ENCODE measurements around the gene DARS1. TPM values are rescaled to one million over a fixed set of nuclear protein-coding genes. Genes with fewer than 3 reads are reported as not detected.

DARS1 gene
- total RNA-seq, 1 experiment from 2014 or later, result 85.3 TPM

DNA sequence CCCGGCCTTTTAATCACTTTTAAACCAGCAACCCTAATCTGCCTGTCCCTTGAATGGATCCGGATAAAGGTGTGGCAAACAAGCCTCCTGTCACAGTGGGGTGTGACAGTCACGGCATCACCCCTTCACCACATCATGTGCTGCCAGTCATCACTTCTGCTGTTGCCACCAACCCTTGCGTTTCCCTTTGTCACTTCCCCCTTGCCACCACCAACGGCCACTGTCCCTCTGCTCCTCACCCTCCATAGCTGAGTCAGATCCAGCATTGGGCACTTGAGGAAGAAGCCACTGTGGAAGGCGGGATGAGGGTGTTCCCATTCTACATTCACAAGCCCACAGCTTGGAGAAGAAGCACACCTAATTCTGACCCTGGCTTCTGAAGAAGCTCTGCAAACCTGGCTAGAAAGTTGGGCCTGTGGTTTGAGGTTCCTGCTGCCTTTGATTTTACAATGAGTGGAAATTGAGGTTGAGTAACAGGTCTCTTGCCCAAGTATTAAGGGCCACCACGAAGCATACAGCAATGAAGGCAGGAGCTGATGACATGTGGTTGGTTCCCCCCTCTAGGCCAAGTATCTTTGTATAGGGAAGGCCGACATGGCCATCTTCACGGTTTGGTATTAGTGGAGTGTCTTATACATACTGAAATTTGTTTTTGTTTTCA, 22.9 kb upstream of the DARS1 start:
- H3K36me3 ChIP-seq (ENCODE audit: control insufficient read depth, insufficient read depth, low read length), result no peaks in the 10 kb centered on the region
- no TSS peak for BruUV-seq (replicated peaks)
- no peaks in the 10 kb centered on the region for H3K4me1 ChIP-seq (ENCODE audit: control insufficient read depth, insufficient read depth, low read length)
- POLR2A ChIA-PET, result no interaction called here
- H3K27ac ChIP-seq (ENCODE audit: low read length), result no peak overlapping the region
- no peak for TF ChIP-seq POLR2AphosphoS5 (IDR thresholded peaks at IDR 0.05; ENCODE audit: low read depth, low read length)
- TF ChIP-seq, protein P1, sequence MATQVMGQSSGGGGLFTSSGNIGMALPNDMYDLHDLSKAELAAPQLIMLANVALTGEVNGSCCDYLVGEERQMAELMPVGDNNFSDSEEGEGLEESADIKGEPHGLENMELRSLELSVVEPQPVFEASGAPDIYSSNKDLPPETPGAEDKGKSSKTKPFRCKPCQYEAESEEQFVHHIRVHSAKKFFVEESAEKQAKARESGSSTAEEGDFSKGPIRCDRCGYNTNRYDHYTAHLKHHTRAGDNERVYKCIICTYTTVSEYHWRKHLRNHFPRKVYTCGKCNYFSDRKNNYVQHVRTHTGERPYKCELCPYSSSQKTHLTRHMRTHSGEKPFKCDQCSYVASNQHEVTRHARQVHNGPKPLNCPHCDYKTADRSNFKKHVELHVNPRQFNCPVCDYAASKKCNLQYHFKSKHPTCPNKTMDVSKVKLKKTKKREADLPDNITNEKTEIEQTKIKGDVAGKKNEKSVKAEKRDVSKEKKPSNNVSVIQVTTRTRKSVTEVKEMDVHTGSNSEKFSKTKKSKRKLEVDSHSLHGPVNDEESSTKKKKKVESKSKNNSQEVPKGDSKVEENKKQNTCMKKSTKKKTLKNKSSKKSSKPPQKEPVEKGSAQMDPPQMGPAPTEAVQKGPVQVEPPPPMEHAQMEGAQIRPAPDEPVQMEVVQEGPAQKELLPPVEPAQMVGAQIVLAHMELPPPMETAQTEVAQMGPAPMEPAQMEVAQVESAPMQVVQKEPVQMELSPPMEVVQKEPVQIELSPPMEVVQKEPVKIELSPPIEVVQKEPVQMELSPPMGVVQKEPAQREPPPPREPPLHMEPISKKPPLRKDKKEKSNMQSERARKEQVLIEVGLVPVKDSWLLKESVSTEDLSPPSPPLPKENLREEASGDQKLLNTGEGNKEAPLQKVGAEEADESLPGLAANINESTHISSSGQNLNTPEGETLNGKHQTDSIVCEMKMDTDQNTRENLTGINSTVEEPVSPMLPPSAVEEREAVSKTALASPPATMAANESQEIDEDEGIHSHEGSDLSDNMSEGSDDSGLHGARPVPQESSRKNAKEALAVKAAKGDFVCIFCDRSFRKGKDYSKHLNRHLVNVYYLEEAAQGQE (IDR thresholded peaks at IDR 0.05; ENCODE audit: insufficient read depth in 1 of 2, low read depth in 2 of 2, low read length in 1 of 2), result no peak
- TF ChIP-seq, protein P2, sequence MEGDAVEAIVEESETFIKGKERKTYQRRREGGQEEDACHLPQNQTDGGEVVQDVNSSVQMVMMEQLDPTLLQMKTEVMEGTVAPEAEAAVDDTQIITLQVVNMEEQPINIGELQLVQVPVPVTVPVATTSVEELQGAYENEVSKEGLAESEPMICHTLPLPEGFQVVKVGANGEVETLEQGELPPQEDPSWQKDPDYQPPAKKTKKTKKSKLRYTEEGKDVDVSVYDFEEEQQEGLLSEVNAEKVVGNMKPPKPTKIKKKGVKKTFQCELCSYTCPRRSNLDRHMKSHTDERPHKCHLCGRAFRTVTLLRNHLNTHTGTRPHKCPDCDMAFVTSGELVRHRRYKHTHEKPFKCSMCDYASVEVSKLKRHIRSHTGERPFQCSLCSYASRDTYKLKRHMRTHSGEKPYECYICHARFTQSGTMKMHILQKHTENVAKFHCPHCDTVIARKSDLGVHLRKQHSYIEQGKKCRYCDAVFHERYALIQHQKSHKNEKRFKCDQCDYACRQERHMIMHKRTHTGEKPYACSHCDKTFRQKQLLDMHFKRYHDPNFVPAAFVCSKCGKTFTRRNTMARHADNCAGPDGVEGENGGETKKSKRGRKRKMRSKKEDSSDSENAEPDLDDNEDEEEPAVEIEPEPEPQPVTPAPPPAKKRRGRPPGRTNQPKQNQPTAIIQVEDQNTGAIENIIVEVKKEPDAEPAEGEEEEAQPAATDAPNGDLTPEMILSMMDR (IDR thresholded peaks at IDR 0.05), result no peak
- DNase-seq (ENCODE audit: low read depth, low spot score) (no peak), ATAC-seq (no peak; the same call in 1 of the 2 replicates)
- CTCF ChIA-PET, result no interaction called here
- intact Hi-C loops (cut with micrococcal nuclease; ENCODE audit: unreplicated experiment) (no loop called here), in situ Hi-C loops (cut with HindIII; ENCODE audit: low pct_unique_long_range_greater_than_20kb, low sequenced_read_pairs) (no loop called here)
- no peak overlapping the region for H3K4me3 ChIP-seq (ENCODE audit: low read depth in 2 of 2, low read length in 2 of 2)
- H3K27me3 ChIP-seq (ENCODE audit: control insufficient read depth, insufficient read depth, low read length), result no peaks in the 10 kb centered on the region
- H3K9me3 ChIP-seq (ENCODE audit: control insufficient read depth, insufficient read depth, low read depth, low read length), result no peaks in the 10 kb centered on the region

DNA sequence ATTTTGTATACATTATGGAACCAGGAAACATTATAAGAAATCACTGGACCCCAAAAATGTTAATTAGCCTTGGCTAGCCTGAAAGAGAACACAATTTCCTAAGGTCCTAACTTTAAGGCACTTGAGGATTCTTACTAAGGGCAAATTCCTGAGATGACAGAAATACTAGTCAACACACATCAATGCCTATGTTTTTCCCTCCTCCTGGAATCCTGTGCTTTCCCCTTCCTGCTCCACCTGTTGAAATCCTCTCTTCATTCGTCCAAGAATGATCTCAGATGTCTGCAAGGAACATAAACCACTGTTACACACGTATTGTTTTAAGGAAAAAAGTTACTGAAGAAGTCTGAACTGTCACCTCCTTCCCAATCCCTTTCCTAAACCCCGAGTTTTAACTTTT, 21.2 kb upstream of the DARS1 start:
- intact Hi-C loops (cut with micrococcal nuclease; ENCODE audit: unreplicated experiment), result no loop called here
- in situ Hi-C loops (cut with HindIII; ENCODE audit: low pct_unique_long_range_greater_than_20kb, low sequenced_read_pairs), result no loop called here
- no peak for ATAC-seq
- CTCF ChIA-PET, result no interaction called here
- H3K27me3 ChIP-seq (ENCODE audit: control insufficient read depth, insufficient read depth, low read length), result no peaks in the 10 kb centered on the region
- POLR2A ChIA-PET, result no interaction called here
- H3K4me1 ChIP-seq (ENCODE audit: control insufficient read depth, insufficient read depth, low read length), result no peaks in the 10 kb centered on the region
- no peak for DNase-seq (ENCODE audit: low read depth, low spot score)
- H3K4me3 ChIP-seq (ENCODE audit: low read depth in 2 of 2, low read length in 2 of 2), result no peak overlapping the region
- TF ChIP-seq, protein P1 (IDR thresholded peaks at IDR 0.05; ENCODE audit: insufficient read depth in 1 of 2, low read depth in 2 of 2, low read length in 1 of 2), result no peak
- TF ChIP-seq, protein P2 (IDR thresholded peaks at IDR 0.05), result no peak
- TF ChIP-seq TCF7L2 (IDR thresholded peaks at IDR 0.05; ENCODE audit: low read depth, low read length) (no peak), POLR2AphosphoS5 (IDR thresholded peaks at IDR 0.05; ENCODE audit: low read depth, low read length) (no peak), SIN3A (IDR thresholded peaks at IDR 0.05; ENCODE audit: borderline replicate concordance, insufficient read depth, low read depth, low read length) (no peak)
- H3K9me3 ChIP-seq (ENCODE audit: control insufficient read depth, insufficient read depth, low read depth, low read length), result no peaks in the 10 kb centered on the region
- BruUV-seq (replicated peaks), result no TSS peak
- H3K27ac ChIP-seq (ENCODE audit: low read length), result no peak overlapping the region
- no peaks in the 10 kb centered on the region for H3K36me3 ChIP-seq (ENCODE audit: control insufficient read depth, insufficient read depth, low read length)
